Measurements from ENCODE around the gene DMAC2L. TPM values are rescaled to one million over a fixed set of nuclear protein-coding genes. Genes with fewer than 3 reads are reported as not detected.

DMAC2L gene
- total RNA-seq, 1 experiment from 2014 or later, result 4.6 TPM

GRCh38 chr14:50318031-50318626 is 6.0 kb downstream of the DMAC2L start:
- DNase-seq, result no peak
- no peaks in the 10 kb centered on the region for H3K36me3 ChIP-seq
- no peaks in the 10 kb centered on the region for H3K9me3 ChIP-seq
- no peak overlapping the region for H3K4me3 ChIP-seq
- H3K27me3 ChIP-seq, result no peaks in the 10 kb centered on the region

DNA sequence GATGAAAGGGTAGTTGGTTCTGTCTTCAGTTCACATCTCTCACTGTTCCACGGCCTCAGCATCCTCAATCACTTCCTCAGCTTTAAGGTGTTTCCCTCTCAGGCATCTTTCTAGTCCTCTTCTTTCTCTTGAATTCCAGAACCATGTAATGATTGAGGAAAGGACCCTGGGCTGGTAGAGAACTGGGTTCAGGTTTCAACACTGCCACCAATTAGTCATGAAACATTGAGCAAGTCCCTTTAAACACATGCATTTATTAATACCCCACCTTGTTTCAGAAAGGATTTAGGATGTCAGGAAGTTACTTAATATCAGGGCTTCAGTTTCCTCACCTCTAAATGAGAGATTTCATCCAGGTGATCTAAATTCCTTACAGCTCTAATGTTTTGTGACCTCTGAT is 7.2 kb downstream of the DMAC2L start:
- Histone ChIP-seq H3K9me3 (no peaks in the 10 kb centered on the region), H3K36me3 (no peaks in the 10 kb centered on the region), H3K27me3 (no peaks in the 10 kb centered on the region), H3K4me3 (no peak overlapping the region)
- DNase-seq, result no peak

DNA sequence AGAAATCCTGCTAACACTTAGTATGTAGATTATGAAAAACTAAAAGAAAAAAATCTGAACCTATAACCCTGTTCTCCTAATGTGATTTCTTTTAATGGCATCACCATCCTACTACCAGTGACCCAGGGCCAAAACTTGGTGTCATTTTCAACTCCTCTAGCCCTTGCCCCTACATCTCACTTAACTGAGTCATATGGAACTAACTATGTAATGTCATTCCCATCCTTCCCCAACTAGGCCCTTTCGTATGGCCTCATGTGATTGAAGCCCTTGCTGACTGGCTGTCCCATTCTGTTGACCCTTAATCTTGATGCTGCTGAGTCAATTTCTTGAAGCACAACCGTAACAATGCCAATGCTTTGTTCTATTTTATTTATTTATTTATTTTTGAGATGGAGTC is 7.6 kb downstream of the DMAC2L start:
- Histone ChIP-seq H3K27me3 (no peaks in the 10 kb centered on the region), H3K36me3 (no peaks in the 10 kb centered on the region; the same call in 1 of the 2 replicates), H3K4me3 (no peak overlapping the region), H3K9me3 (no peaks in the 10 kb centered on the region)
- DNase-seq, result no peak

DNA sequence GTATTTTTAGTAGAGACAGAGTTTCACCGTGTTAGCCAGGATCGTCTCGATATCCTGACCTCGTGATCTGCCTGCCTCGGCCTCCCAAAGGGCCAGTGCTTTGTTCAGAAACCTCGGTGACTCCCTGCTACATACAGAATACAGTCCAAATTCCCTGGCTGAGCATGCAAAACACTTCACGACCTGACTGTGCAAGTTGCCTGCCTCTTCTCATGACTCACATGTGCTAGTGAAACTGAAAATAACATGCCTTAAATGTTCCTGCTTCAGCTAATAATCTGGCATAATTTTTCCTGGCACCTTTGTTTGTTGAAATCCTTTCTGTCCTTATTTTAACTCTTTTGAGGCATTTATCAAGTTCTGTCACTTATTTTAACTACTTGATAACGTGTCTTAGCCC is 8.2 kb downstream of the DMAC2L start:
- Histone ChIP-seq H3K9me3 (no peaks in the 10 kb centered on the region), H3K27me3 (no peaks in the 10 kb centered on the region), H3K4me3 (no peak overlapping the region), H3K36me3 (no peaks in the 10 kb centered on the region; the same call in none of the 2 replicates)
- no peak for DNase-seq

DNA sequence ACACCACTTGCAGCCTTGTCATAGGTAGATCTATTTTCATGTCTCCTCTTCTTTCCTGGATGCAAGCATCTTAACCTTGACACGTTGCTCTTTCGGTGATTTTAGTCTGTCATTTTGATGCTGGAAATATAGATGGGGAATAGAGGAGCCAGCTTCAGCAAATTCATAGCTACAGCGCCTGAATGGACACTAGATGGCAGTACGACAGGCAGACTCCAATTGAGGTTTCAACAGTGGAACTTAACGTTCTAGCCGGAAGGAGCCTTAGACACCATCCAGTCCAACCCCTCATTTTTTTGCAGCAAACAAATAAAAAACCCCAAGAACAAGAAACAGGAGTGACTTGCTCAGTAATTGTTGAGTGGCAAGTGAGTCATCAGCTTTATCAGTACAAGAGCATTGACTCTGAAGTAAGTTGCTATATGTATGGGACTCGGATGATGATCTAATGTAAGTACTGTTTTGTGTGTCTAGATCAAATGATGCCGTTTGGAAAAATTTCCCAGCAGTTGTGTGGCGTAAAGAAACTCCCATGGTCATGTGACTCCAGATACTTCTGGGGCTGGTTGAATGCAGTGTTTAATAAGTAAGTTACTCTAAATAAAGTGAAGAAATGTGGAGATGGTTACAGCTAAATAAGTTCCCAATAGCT is 9.0 kb downstream of the DMAC2L start:
- peak; percentile 55 for DNase-seq
- H3K36me3 ChIP-seq, result peaks cover 3% of the 10 kb centered on the region
- no peak overlapping the region for H3K4me3 ChIP-seq
- H3K9me3 ChIP-seq, result no peaks in the 10 kb centered on the region
- no peaks in the 10 kb centered on the region for H3K27me3 ChIP-seq

GRCh38 chr14:50331596-50331995 is 19.5 kb downstream of the DMAC2L start:
- Histone ChIP-seq H3K4me3 (no peak overlapping the region), H3K36me3 (peaks cover under 1% of the 10 kb centered on the region; the same call in 1 of the 2 replicates), H3K27me3 (no peaks in the 10 kb centered on the region), H3K9me3 (no peaks in the 10 kb centered on the region)
- no peak for DNase-seq

DNA sequence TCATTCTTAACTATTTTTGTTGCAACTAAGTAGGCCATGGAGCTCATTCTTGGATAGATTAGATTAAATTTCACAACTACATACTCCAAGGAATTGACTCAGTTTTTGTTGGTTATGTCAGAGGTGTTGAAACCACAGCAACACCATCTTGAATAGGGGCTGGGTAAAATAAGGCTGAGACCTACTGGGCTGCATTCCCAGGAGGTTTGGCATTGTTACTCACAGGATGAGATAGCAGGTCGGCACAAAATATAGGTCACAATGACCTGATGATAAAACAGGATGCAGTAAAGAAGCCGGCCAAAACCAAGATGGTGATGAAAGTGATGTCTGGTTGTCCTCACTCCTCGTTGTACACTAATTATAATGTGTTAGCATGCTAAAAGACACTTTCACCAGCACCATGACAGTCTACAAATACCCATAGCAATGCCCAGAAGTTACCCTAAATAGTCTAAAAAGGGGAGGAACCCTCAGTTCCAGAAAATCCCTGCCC is 20.9 kb downstream of the DMAC2L start:
- H3K36me3 ChIP-seq, result no peaks in the 10 kb centered on the region; the same call in 1 of the 2 replicates
- peak; percentile 59 for DNase-seq

GRCh38 chr14:50334211-50334610 is 22.1 kb downstream of the DMAC2L start:
- Histone ChIP-seq H3K27me3 (no peaks in the 10 kb centered on the region), H3K9me3 (no peaks in the 10 kb centered on the region), H3K36me3 (no peaks in the 10 kb centered on the region; the same call in 1 of the 2 replicates), H3K4me3 (no peak overlapping the region)
- no peak for DNase-seq

More for the DNA sequence above, 20.9 kb downstream of the DMAC2L start:
- Histone ChIP-seq H3K27me3 (no peaks in the 10 kb centered on the region), H3K4me3 (no peak overlapping the region), H3K9me3 (no peaks in the 10 kb centered on the region)

DNA sequence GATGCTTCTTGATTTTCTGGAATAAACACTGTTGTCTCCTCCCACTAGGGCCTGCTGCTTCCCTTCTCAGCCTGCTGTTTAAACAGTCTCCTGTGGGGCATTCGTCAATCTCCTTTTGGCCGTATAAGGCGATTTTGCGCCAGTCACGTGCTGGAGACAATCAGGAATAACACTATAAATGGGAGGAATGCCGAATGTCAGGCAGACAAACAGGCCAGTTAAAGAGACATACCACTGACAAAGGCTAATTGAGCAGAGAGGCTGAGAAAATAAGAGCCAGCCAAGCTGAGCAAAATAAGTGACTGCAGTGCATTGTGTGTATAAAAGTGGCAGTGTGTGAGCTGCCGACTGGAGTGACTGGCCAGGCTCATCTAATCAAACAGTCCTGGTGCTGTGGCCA is 23.3 kb downstream of the DMAC2L start:
- no peak for DNase-seq
- Histone ChIP-seq H3K9me3 (no peaks in the 10 kb centered on the region), H3K36me3 (no peaks in the 10 kb centered on the region; the same call in 1 of the 2 replicates), H3K4me3 (no peak overlapping the region), H3K27me3 (no peaks in the 10 kb centered on the region)

DNA sequence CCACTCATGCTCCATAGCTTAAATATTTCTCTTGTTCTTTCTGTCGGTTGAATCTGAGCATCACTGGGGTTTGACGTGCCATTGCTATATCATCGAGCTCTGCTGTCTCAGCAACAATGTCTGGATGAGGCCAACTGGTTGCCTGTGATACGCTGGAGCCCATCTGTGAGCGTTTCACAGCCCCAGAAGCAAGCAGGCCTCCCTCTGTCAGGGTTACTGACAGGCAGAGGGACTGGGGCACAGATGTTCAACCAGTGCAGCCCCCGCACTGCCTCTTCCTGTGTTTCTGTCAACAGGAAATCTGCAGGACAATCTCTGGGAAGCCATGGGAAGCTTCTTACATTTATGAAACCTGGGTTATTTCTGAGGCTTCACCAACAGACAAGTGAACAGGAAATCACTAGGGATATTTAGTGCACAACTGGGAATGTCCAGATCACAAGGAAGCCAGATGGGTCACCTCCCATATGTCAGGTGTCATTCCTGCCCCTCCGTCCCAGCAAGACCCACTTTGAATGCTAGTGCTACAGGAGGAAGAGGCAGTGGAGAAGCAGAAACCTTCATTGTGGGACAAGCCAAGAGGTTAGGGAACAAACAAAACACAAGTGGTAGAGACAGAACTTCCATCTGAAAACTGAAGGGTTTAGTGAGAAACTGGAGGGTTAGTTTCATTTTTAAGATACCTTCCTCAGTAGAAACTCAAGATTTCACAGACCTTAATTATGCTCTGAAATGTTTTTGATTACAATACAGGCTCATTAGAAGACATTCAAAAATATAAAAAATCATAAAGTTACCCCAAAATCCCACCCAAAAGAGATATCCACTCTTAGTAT is 24.1 kb downstream of the DMAC2L start:
- no peak for DNase-seq
- H3K36me3 ChIP-seq, result no peaks in the 10 kb centered on the region; the same call in none of the 2 replicates
- H3K9me3 ChIP-seq, result no peaks in the 10 kb centered on the region
- no peak overlapping the region for H3K4me3 ChIP-seq
- H3K27me3 ChIP-seq, result no peaks in the 10 kb centered on the region

GRCh38 chr14:50338587-50338986 is 26.5 kb downstream of the DMAC2L start:
- Histone ChIP-seq H3K27me3 (no peaks in the 10 kb centered on the region), H3K9me3 (no peaks in the 10 kb centered on the region)

DNA sequence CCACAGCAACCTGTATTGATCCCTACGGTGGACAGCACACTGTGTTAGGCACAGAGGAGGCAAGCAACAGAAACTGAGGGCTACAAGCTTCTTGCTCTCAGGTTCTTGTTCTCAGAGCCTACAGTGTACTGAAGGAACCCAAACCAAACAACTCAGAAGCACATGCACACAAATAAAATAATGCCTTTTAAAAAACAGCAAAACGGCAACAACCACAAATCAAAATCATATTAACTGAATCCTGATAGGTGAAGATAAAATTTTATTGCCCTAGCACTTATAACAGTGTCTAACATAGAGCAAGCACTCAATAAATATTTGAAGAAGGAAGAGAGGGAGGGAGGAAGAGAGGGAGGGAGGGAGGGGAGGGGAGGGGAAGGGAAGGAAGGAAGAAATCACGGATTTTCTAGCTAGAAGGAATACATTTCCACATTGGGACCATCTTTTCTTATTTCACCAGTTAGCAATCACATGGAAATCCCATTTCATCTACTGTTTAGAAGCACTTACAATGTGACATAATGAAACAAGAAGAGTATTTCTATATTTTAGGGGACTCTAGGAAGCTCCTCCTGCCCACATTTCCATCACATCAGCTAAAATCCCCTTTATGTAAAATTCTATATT is 27.2 kb downstream of the DMAC2L start:
- Histone ChIP-seq H3K27me3 (no peaks in the 10 kb centered on the region), H3K4me3 (no peak overlapping the region), H3K9me3 (no peaks in the 10 kb centered on the region), H3K36me3 (no peaks in the 10 kb centered on the region; the same call in 1 of the 2 replicates)
- DNase-seq, result no peak

More at GRCh38 chr14:50338587-50338986, 26.5 kb downstream of the DMAC2L start:
- Histone ChIP-seq H3K4me3 (no peak overlapping the region), H3K36me3 (no peaks in the 10 kb centered on the region; the same call in 1 of the 2 replicates)
- DNase-seq, result no peak

DNA sequence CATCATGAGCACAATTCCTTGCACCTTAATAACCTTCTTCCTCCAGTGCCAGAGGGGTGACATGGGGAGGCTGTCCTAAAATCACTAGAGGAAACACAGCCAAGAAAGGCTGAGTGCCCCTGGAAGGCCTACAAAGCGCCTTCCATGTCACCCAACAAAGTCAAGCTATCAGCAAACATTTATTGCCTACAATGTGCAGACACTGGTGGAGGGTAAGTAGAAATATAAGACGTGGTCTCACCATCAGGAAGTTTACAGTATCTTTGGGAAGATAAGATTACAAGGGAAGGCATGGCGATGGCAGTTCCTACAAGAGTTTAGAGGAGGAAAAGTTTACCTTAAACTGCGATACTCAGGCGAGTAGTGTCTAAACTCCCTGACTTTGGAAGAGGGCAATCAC is 27.9 kb downstream of the DMAC2L start:
- no peak for DNase-seq

GRCh38 chr14:50340963-50341362 is 28.8 kb downstream of the DMAC2L start:
- H3K4me3 ChIP-seq, result no peak overlapping the region
- H3K36me3 ChIP-seq, result no peaks in the 10 kb centered on the region; the same call in 1 of the 2 replicates
- no peaks in the 10 kb centered on the region for H3K27me3 ChIP-seq
- H3K9me3 ChIP-seq, result no peaks in the 10 kb centered on the region
- DNase-seq, result no peak

More for the DNA sequence above, 27.9 kb downstream of the DMAC2L start:
- Histone ChIP-seq H3K4me3 (no peak overlapping the region), H3K9me3 (no peaks in the 10 kb centered on the region), H3K36me3 (no peaks in the 10 kb centered on the region; the same call in 1 of the 2 replicates), H3K27me3 (no peaks in the 10 kb centered on the region)

GRCh38 chr14:50342221-50343078 is 30.3 kb downstream of the DMAC2L start:
- H3K36me3 ChIP-seq, result no peaks in the 10 kb centered on the region; the same call in 1 of the 2 replicates
- peak; percentile 64 for DNase-seq
- H3K4me3 ChIP-seq, result peak overlapping the region; percentile 13; the same call in 1 of the 2 replicates

GRCh38 chr14:50343434-50343833 is 31.3 kb downstream of the DMAC2L start:
- no peak overlapping the region for H3K4me3 ChIP-seq
- DNase-seq, result no peak
- no peaks in the 10 kb centered on the region; the same call in 1 of the 2 replicates for H3K36me3 ChIP-seq

More at GRCh38 chr14:50342221-50343078, 30.3 kb downstream of the DMAC2L start:
- Histone ChIP-seq H3K27me3 (no peaks in the 10 kb centered on the region), H3K9me3 (no peaks in the 10 kb centered on the region)

More at GRCh38 chr14:50343434-50343833, 31.3 kb downstream of the DMAC2L start:
- Histone ChIP-seq H3K27me3 (no peaks in the 10 kb centered on the region), H3K9me3 (no peaks in the 10 kb centered on the region)

Measured in MG63 (cell line).